Fibroblast of lung (primary cell): ENCODE results near the gene RRBP1.

Source experiments
- EZH2 ChIP-seq: IDR thresholded peaks from 2 replicates; pipeline ENCODE4 v1.5.1; 2012; ENCODE audit warnings: low read length, control low read depth, mild to moderate bottlenecking; ENCODE audit errors: missing control alignments
- TF ChIP-seq, protein P1 (sequence below), 2 donors: IDR thresholded peaks in 1 of 2; conservative IDR thresholded peaks in 1 of 2; 1 replicate in 1 of 2; 2 replicates in 1 of 2; pipeline ENCODE4 v1.5.1; 2011 to 2012; ENCODE audit warnings: low read length in 2 of 2, control low read depth in 1 of 2, inconsistent platforms in 1 of 2, low read depth in 1 of 2, mild to moderate bottlenecking in 1 of 2

DNA sequence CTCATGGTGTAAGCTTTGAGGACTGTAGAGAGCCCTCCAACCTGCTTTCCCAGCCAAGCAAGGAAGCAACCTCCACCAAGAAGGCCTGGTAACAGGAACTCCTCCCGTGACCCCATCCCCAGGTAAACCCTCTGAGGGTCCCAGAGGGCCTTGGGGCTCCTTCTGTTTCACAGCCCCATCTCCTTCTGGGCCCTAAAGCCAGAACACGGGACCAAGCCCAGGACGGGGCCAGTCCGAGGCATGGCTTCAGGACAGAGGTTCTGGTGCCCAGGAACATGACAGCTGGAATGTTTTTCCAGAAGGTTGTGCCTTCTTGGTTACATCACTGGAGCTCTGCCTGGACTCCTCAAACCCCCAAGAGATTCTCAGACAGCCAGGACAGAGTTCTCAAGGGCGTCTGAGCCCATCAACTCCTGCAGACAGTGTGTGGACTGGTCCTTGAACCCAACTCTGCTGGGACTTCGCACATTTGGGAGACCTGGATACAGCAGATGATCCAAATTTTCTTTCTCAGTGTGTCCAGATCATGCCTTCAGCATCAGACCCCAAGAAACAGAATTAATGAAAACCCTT lies 43.1 kb downstream of the RRBP1 start:
- TF ChIP-seq EZH2, result no peak
- TF ChIP-seq, protein P1, sequence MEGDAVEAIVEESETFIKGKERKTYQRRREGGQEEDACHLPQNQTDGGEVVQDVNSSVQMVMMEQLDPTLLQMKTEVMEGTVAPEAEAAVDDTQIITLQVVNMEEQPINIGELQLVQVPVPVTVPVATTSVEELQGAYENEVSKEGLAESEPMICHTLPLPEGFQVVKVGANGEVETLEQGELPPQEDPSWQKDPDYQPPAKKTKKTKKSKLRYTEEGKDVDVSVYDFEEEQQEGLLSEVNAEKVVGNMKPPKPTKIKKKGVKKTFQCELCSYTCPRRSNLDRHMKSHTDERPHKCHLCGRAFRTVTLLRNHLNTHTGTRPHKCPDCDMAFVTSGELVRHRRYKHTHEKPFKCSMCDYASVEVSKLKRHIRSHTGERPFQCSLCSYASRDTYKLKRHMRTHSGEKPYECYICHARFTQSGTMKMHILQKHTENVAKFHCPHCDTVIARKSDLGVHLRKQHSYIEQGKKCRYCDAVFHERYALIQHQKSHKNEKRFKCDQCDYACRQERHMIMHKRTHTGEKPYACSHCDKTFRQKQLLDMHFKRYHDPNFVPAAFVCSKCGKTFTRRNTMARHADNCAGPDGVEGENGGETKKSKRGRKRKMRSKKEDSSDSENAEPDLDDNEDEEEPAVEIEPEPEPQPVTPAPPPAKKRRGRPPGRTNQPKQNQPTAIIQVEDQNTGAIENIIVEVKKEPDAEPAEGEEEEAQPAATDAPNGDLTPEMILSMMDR (conservative IDR thresholded peaks at IDR 0.05 in 1 of 2, IDR thresholded peaks at IDR 0.05 in 1 of 2; ENCODE audit: low read depth in 1 of 2, low read length in 2 of 2), result no peak
